ENCODE results near the gene GP1BB. TPM values are rescaled to one million over a fixed set of nuclear protein-coding genes. Genes with fewer than 3 reads are reported as not detected.

The GP1BB gene
- total RNA-seq, 4 donors from 2014 or later, result 39.8 to 65.1 (median 51.0) TPM

GRCh38 chr22:19719488-19720021 is 3.8 kb upstream of the GP1BB start:
- TF ChIP-seq, protein P1, sequence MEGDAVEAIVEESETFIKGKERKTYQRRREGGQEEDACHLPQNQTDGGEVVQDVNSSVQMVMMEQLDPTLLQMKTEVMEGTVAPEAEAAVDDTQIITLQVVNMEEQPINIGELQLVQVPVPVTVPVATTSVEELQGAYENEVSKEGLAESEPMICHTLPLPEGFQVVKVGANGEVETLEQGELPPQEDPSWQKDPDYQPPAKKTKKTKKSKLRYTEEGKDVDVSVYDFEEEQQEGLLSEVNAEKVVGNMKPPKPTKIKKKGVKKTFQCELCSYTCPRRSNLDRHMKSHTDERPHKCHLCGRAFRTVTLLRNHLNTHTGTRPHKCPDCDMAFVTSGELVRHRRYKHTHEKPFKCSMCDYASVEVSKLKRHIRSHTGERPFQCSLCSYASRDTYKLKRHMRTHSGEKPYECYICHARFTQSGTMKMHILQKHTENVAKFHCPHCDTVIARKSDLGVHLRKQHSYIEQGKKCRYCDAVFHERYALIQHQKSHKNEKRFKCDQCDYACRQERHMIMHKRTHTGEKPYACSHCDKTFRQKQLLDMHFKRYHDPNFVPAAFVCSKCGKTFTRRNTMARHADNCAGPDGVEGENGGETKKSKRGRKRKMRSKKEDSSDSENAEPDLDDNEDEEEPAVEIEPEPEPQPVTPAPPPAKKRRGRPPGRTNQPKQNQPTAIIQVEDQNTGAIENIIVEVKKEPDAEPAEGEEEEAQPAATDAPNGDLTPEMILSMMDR (IDR thresholded peaks at IDR 0.05), result no peak
- TF ChIP-seq POLR2A (IDR thresholded peaks at IDR 0.05), result no peak
- intact Hi-C loops (cut with DNase I; ENCODE audit: low total_unique reads), result loop anchor here (5.0 kb wide), 1 partner anchor 42 kb away; no protein-coding TSS in a partner anchor
- no peak overlapping the region for H3K4me3 ChIP-seq (ENCODE audit: low read depth, poor library complexity, severe bottlenecking)
- no peak for DNase-seq (ENCODE audit: low spot score in 2 of 2)
- WGBS, 2 donors, result 88 to 89% methylated on average over 12 of the region's 12 CpGs

- H3K4me3 ChIP-seq (ENCODE audit: low read depth, poor library complexity, severe bottlenecking), result no peak overlapping the region
- WGBS, 2 donors, result 92 to 93% methylated on average over 24 of the region's 26 CpGs
- intact Hi-C loops (cut with DNase I; ENCODE audit: low total_unique reads), result no loop called here
- DNase-seq (ENCODE audit: low spot score in 2 of 2), result no peak
- TF ChIP-seq, protein P1 (IDR thresholded peaks at IDR 0.05), result no peak
- no peak for TF ChIP-seq POLR2A (IDR thresholded peaks at IDR 0.05)
Measured at GRCh38 chr22:19720150-19720827, 3.0 kb upstream of the GP1BB start.

DNA sequence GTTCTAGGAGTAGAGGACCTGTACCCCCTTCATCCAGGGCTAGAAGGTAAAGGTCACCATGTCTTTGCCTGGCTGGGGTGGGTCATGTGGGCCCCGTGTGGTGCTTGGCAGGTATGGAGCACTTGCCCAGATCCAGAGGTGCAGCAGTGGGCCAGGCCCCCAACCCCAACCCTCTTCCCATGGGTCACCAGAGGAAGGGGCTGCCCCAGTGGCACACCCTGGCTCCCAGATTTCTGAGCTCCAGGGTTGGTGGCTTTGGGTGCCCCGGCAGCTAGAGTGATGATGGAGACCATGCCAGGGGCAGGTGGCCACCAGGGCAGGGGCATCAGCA is 2.4 kb upstream of the GP1BB start:
- no peak overlapping the region for H3K4me3 ChIP-seq (ENCODE audit: low read depth, poor library complexity, severe bottlenecking)
- intact Hi-C loops (cut with DNase I; ENCODE audit: low total_unique reads), result no loop called here
- 86 to 93% methylated on average over 1 to 2 of the region's 2 CpGs for WGBS, 2 donors
- no peak for DNase-seq (ENCODE audit: low spot score in 2 of 2)
- no peak for TF ChIP-seq POLR2A (IDR thresholded peaks at IDR 0.05)
- TF ChIP-seq, protein P1 (IDR thresholded peaks at IDR 0.05), result no peak

DNA sequence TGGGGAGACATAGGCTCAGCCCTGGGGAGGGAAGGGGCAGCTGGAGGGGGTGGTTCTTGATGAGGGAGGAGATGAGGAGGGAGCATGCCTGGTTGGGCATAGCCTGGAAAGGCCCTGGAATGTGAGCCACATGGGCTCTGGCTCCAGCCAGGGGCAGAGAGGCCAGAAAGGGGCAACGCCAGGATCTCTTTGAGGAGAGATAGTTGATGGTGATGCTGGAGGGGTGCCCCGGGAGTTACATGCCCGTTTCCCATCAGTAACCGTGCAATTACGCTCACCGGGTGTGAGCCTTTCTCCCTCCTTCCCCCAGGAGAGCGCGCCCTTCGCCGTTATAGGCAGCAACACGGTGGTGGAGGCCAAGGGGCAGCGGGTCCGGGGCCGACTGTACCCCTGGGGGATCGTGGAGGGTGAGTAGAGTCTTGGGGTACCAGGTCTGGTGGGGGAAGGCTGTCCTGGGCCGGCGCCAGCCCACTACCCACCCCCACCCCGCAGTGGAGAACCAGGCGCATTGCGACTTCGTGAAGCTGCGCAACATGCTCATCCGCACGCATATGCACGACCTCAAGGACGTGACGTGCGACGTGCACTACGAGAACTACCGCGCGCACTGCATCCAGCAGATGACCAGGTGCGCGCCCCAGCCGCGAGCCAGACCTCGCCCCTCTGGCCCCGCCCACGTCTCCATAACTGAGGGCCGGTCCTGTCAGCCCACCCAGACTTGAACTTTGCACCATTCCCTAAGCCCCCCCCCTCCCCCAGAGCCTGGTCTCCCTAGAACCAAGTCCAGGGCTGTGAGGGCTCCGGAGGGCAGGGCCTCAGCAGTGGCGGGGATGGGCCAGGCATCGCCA is 1.8 kb upstream of the GP1BB start:
- TF ChIP-seq POLR2A (IDR thresholded peaks at IDR 0.05), result no peak
- TF ChIP-seq, protein P1 (IDR thresholded peaks at IDR 0.05), result no peak
- intact Hi-C loops (cut with DNase I; ENCODE audit: low total_unique reads), result no loop called here
- WGBS, 2 donors, result 90 to 92% methylated on average over 44 of the region's 44 CpGs
- H3K4me3 ChIP-seq (ENCODE audit: low read depth, poor library complexity, severe bottlenecking), result no peak overlapping the region
- no peak for DNase-seq (ENCODE audit: low spot score in 2 of 2)

DNA sequence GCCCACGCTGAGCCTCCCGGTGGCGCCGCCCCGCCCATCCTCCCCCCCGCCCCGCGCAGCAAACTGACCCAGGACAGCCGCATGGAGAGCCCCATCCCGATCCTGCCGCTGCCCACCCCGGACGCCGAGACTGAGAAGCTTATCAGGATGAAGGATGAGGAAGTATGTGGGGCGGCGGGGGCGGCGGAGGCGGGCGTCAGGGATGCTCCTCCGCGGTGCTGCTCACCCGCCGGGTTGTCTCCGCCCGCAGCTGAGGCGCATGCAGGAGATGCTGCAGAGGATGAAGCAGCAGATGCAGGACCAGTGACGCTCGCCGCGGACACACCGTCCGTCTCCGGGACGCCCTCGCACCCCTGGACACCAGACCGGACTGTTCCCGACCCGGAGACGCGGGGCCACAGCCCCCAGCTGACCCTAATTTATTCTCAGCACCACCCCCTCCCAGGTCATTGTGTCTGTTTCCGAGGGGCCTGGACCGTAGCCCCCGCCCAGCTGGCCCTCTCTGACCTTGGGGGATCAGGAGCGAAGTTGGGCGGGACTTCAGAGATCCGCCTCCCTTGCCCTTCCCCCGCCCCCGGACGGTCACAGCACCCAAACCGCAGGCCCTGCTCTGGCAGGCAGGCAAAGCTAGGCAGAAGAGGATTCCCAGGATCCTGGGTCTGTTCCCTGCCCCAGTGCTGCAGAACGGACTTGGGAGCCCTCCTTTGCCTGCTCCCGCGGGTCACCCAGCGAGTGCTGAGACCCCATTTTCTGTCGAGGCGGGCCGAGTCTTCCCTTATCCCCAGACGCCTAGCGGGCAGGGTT is 959 bp upstream of the GP1BB start:
- intact Hi-C loops (cut with DNase I; ENCODE audit: low total_unique reads), result no loop called here
- 74 to 90% methylated on average over 35 to 57 of the region's 60 CpGs for WGBS, 2 donors
- DNase-seq (ENCODE audit: low spot score in 2 of 2), result no peak
- H3K4me3 ChIP-seq (ENCODE audit: low read depth, poor library complexity, severe bottlenecking), result no peak overlapping the region
- TF ChIP-seq POLR2A (IDR thresholded peaks at IDR 0.05), result no peak
- TF ChIP-seq, protein P1 (IDR thresholded peaks at IDR 0.05), result no peak

Data from lower leg skin (tissue), 4 donors.